HG02623 (cell line): Measurements from ENCODE around the gene KRT83.
"Not testable (repeated sequence)": the region's sequence is repeated elsewhere in the genome, so short reads cannot be mapped to it uniquely, and the experiment has no call there.

Source experiments
- ATAC-seq: cut with Tn5 transposase; IDR thresholded peaks from one replicate; pipeline ENCODE4 v1.9.1; 2021; ENCODE audit warnings: moderate library complexity; ENCODE audit not compliant: unreplicated experiment

KRT83 gene

DNA sequence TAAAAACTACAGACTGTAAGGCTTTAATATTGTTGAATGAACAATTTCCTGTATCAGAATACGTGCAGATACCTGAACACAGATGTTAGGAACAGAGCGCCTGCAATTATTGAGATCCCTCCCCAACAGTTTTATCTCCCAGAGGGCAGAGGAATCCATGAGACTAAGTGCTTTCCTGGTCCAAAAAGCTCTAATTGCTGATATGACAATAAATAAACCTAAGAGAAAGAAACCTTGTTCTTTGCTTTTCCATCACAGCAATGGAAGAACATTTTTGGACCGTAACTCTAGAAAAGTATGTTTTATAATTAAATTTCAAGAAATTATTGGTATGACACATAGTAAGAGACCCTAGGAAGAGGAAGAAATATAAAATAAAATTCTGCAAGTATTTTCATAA lies 13.0 kb upstream of the KRT83 start:
- no peak for ATAC-seq

DNA sequence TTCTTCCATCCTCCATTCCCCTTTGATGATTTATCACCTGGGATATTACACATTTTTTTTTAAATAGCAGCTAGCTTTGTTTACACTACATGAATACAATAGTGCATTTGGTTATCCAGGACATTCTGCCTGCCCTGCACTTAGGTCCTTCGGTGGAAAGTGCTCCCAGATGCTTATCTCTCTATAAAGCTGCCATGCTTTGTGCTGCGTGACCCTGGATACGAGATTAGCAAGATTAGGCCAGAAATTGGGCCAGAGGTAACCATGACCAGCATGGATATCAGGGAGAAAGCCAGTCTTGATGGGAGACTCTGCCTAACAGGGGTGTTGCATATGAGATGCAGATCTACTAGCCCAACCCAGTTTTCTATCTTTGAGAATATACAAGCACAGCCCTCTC lies 12.1 kb upstream of the KRT83 start:
- no peak for ATAC-seq

DNA sequence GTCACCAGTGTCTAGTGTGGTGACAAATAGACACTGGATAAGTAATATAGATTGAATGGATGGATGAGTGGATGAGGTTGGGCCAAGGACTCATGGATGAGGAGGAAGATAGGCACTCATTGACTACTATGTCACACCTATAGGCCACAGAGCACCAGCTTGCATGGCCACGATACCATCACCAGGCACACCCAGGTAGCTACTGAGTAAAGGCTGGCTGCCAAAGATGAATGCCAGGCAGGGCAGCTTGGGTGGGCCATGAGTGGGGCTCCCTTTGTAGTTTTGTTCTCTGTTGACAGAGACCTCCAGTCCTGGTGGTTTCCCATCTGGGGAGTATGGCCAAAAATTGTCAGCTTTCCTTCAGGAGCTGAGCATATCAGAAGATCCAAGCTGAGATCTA lies 11.2 kb upstream of the KRT83 start:
- no peak for ATAC-seq

DNA sequence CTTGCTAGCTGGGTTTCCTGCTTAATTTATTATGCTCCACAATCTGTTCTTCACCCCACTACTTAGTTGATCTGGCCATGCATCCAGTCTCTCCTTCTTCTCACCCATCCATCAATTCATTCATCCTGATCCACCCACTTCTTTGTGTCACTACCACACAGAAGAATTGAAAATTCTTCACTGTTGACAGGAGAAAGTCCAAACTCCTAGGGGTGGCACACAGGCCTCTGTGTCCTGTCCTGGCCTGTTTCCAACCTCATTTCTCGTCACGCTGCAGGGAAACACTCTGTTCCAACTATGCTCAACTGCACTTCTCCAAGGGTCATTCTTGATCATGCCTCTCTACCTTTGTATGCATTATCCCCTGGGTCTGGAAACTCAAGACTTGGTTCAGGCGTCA lies 10.6 kb upstream of the KRT83 start:
- ATAC-seq, result no peak

DNA sequence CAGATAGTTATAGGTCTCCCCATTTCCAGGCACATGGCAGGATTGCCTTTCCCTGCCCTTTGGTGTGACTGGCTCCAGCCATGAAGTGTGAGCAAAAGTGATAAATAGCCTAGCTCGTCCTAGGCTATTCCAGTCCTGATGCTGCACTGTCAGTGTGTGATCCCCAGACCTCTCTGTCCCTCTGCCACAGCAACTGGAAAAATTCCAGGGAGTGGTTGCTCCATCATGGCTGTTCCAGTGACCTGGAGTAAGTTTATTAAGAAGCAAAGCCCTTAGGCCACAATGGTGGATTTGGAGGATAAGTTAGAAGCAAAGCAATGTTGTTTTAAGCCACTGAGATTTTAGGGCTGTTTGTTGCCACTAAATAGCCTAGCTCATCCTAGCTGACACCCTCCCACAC lies 9.8 kb upstream of the KRT83 start:
- ATAC-seq, result no peak

DNA sequence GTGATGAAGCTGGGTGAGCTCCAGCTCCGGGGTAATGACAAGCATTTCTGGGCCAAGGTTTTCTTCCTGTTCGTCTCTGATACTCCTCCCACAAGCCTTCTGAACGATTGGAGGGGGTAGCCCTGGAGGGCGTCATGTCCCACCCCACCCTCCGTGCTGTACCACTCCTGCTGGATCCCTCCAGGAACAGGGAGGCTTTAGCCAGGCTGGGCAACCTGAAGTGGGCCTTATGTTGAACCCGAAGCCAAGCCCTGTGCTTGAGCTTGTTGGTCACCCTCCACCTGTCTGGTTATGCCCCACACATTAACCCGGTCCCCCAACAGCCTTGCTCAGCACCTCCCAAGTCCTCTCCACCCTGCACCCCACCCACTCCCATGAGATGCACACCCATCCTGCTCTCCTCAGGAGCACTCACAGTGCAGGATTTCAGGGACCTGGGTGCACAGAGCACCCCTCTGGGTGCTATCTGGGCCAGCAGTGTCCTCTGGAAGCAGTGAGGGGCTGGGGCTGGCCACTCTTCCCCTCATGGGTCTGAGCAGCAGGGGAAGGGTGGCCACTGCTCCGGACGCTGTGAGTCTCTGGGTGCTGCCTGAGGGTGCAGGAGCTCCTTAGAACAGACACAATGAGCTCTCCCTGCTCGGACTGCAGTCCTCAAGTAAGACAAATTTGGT lies 6.8 kb upstream of the KRT83 start:
- no peak for ATAC-seq

DNA sequence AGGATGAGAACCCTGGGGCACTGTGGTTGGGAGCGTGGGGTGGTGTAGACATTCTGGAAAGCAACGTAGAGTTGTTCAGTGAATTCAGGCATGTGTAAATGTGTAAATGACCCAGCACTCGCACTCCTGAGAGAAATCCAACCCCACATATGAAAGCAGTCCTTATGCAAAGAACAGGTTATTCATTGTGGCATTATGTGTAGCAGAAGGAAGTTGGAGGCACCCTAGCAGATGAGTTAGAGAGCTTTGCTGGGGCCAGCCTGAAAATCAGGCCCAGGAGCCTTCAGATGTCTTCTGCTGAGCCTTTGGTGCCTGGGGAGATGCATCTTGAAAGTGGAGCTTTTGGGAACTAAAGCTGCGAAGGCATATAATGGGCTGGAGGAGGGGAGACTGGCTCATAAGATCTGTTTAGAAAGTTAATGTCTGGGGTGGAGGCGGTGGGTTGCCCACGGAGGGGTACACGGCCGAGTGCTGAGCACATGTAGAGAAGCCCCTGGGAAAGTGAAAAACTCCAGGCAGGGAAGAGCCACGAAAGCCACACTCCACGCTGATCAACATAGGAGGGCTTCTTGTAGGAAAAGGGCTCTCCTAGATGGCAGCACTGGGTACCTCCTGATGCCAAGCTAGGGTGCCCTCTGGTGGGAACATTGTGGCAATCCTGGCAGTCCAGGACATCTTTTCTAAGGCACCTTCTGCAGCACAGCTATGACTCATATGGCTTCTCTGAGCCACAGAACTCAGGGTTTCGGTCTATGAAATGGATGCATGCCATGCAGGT lies 6.0 kb upstream of the KRT83 start:
- ATAC-seq, result peak; percentile 86

DNA sequence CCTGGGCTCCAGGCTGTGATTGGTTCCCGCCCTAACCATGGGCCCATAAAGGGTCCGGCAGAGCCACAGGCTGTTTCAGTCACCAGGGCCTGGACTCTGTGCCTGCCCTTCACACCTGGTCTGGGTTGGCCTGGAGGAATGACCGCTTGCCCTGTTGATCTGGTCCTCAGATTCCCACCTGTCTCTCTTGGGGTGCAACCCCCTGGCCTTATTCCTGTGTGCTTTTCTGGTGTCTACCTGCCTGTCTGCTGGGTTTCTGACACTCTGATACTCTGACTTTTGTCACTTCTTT lies 2.9 kb upstream of the KRT83 start:
- ATAC-seq, result no peak

DNA sequence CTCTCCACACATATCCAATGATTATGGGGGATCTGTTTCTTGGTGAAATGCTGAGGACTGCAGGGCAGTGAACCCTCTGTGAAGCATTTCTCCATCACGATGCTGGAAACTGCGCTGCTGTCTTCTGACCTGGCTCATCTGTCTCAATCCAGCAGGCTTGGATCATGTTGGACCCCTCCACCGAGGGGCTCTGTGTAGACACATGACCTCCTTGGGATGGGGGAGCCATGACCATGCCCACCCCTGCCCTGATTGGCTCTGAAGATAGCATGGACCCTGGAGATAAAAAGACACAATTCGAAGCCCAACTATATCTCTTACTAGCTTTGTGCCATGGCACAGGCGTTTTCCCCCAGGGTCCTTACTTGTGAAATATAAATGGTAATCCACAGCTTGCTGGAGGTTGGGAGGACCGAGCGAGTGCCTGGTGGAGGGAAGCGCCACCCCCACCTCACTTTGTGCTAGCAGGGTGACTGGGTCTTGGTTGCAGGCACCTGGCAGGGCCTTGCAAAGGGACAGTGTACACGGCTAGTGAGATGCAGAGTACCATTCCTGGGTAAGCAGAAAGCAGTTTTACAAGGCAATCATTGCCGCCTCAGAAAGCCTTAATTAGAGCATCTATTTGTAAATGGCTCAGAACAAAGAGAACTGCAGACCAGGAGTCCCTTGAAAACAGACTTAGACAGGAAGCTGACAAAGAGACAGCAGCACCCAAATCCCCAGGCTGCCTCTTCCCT lies 2.4 kb upstream of the KRT83 start:
- ATAC-seq, result no peak

DNA sequence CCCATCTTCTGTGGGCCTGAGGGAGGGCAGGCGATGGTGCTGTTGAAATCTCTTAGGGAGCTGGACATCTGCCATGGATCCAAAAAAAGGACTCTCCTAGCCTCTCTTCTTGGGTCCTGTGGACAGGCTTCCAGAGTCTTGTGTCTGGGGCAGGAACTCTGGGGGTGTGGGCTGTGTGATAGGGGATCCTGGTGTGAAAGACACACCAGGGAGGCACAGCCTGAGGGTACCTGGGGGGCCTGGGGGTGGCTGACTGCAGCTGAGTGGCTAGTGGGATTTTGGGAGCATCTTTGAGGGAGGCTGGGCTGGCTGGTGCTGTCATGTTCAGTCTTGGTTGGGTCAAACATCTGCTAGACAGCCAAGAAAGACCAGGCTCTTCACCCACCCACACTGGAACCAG lies 1.8 kb upstream of the KRT83 start:
- ATAC-seq, result no peak

DNA sequence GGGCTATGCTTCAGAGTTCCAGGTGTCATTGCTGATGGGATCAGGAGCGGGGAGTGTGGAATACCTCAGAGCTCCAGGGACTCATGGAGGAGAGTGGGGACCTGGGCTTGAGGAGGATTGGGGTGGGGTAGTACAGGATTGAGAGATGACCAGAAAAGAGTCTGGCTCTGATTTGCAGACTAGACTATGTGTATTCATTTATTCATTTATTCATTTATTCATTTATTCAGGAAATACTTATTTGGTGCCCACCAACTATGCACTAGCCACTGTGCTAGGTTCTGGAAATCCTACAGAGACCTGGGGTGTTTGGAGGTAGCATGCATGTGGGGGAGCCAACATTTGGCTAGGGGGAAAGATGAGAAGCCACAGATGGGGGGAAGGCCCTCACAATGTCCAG lies 871 bp upstream of the KRT83 start:
- ATAC-seq, result no peak

DNA sequence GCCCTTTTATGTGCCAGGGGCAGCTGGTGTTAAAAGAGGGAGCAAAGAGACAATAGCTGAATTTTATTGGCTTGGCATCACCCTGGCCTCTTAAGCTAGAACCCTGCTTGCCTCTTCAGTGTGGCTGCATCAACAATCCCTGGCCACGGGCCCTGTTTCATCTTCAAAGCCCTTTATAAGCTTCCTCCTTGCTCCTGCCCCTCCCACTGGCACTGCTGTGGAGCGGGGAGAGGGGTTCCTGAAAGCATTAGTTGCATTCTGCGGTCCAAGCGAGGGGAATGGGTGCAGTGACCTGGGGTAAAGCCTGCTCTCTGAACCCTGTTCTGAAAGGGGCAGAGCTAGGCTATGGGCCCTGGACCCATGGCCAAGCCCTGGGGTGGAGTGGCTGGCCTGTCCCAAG lies 220 bp upstream of the KRT83 start:
- no peak for ATAC-seq

DNA sequence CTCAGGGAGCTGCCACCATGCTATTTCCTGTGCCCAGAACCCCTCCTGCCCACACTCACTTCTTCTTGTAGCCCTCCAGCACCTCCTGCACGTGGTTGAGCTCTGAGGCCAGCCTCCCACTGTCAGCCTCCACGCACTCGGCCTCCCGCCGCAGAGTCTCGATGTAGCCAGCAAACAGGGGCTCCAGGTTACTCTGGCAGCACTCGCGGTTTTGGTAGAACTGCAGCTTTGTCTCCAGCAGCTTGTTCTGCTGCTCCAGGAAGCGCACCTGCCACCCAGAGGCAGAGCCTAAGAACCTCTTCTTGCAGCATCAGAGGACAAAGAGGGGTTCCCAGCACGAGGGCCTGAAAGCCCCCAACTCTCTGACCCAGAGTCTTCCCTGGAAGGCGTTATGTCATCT lies 2.1 kb downstream of the KRT83 start:
- ATAC-seq, result no peak

DNA sequence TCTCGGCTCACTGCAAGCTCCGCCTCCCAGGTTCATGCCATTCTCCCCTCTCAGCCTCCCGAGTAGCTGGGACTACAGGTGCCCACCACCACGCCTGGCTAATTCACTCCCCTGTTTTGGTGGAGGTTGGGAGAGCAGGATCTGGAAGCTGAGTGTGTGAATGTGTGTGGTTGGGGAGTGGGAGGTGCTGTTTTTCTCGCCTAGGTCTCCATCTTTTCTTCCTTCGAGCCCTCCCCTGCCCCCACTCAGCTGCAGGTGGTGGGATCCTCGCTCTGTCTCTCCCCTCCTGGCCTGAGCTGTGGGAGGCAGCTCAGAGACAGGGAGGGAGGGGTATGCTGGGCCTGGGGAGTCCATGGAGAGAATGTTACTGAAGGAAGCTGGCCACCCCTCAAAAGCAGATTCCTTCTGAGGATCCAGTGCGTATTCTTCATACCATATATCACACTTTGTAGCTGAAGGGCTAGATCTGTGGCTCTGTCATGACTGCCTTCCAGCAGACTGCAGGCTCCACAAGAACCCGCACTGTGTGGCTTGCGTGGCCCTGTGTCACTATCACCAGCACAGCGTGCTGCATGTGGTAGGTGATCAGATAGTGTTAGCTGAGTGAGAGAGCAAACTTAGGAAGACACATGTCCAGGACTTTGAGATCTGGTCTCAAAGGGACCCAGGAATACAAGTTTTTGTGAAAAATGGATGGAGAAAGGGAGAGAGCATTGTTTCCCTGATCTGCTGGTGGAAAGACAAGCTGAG lies 2.8 kb downstream of the KRT83 start:
- ATAC-seq, result no peak

DNA sequence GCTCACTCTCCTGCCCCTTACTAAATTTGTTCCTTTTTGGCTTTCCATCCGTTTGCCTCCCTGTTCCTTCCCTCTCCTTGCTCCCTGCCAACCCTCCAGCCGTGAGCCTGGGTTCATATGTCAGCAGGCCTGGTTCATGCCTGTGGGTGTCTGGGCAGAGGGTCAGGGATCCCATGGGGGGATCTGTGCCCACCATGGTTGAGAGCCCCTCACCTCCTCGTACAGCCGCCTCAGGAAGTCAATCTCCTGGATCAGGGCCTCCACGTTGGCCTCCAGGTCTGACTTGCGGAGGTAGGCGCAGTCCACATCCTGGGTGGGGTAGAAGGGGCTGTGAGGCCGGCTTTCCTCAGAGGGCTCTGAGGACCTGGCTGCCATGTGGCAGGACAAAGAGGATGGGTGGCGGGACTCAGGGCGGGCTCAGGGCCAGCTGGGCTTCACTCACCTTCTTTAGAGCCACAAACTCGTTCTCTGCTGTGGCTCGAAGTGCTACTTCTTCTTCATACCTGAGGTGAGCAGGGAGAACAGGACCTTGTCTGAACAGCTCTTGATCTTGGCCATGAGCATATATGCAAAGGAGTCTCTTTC lies 3.6 kb downstream of the KRT83 start:
- ATAC-seq, result no peak

DNA sequence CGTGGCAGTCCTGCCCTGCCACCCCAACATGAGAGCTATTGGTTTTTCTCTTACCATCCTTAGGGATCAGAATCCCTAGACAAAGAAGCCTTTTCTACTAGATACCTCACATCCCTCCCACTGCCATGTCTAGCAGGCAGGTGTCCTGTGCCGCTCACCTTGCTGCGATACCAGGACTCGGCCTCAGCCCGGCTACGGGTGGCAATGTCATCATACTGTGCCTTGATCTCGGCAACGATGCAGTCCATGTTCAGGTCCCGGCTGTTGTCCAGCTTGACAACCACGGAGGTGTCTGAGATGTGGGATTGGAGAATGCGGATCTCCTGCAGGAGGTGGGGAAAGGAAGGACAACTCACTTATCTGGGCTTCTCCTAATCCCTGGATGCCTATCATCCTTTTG lies 4.5 kb downstream of the KRT83 start:
- ATAC-seq, result no peak

DNA sequence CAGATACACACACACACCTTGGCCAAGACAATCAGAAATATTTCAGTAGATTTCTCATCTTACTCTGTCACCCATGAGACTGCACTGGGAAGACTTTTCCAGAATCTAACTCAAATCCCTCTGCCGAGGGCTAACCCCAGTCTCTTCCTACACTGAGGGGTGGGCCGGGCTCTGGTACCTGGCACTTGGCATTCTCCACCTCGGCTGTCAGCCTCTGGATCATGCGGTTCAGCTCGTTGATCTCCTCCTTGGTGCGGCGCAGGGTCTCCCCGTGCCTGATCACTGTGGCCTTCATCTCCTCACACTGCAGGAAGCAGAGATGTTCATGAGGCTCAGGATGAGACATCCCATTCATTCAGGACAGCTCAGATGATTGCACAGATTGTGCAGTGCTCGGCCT lies 4.9 kb downstream of the KRT83 start:
- no peak for ATAC-seq

DNA sequence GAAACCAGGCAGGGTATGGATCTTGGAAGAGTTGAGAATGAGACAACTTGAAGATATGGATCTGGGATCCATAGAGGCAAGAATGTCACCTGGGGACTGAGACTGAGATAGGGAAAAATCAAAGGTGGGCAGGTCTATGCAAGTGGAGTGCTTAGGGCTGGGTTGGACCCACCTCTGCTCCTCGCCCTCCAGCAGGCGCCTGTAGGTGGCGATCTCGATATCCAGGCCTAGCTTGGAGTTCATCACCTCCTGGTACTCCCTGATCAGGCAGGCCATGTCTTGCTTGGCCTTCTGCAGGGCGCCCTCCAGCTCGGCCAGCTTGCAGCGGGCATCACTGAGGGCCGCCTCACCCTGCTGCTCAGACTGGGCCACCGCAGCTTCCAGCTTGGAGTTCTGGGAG lies 5.5 kb downstream of the KRT83 start:
- not testable (repeated sequence) for ATAC-seq

DNA sequence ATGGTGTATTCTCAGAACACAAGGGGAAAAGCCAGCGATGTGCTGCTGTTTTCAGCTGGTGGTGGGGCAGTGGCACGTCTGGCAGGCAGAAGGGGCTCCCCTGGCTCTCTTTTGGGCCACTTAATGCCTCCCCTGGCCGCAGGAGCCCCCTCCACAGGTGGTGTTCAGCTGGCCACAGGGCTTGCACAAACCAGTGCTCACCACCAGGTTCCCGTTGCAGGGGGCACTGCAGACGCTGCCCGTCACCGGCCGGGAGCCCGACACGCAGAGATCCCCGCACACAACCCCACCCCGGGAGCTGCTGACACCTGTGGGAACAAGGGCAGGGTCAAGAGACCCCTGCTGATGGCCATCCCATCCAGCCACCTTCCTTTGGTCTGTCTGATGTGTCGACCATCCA lies 6.7 kb downstream of the KRT83 start:
- no peak for ATAC-seq

DNA sequence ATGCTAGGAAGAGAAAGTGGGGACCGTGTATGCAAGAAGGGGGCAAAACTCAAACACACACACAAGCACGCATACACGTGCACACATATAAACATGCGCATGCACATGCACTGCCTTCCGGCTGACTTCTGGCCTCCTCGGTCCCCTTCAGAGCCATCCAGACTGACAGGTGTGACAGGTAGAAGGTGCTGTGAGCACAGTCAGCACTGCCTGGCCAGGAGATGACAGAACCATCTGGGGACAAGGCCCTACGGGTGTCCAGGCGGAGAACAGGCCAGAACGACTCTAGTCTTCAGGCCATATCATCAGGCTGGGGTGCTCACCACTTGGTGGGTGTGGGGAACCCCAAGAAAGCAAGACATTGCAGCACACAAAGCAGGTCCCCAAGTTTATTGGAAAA lies 7.3 kb downstream of the KRT83 start:
- ATAC-seq, result no peak

DNA sequence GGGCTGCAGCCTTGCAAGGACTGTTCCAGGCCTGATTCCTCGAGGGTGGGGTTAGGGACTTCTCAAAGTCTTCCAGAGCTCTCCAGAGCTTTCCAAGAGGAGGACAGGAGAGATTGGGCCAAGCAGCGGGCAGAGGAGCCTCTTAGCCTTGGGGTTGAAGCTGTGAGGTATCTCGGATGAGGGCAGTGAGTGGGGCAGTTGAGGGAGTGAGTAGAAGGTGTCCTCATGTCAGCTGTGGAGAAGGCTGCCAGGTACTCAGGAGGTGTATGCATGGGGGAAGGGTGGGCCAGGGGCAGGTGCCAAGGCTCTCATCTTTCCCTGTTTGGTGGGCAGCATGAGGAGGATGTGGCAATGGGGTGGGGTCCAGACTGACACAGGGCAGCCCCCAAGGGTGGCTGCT lies 7.7 kb downstream of the KRT83 start:
- ATAC-seq, result no peak
